ELF-1 (cell line): ENCODE data around the gene ANAPC2.
A peak's percentile ranks its signal among the peaks of the same experiment; 100 is the strongest.

ENCODE experiments used
- DNase-seq: peaks from one replicate; pipeline ENCODE4 v3.0.0-alpha.2; 2016; ENCODE audit warnings: low read depth, low spot score

ANAPC2 gene

DNA sequence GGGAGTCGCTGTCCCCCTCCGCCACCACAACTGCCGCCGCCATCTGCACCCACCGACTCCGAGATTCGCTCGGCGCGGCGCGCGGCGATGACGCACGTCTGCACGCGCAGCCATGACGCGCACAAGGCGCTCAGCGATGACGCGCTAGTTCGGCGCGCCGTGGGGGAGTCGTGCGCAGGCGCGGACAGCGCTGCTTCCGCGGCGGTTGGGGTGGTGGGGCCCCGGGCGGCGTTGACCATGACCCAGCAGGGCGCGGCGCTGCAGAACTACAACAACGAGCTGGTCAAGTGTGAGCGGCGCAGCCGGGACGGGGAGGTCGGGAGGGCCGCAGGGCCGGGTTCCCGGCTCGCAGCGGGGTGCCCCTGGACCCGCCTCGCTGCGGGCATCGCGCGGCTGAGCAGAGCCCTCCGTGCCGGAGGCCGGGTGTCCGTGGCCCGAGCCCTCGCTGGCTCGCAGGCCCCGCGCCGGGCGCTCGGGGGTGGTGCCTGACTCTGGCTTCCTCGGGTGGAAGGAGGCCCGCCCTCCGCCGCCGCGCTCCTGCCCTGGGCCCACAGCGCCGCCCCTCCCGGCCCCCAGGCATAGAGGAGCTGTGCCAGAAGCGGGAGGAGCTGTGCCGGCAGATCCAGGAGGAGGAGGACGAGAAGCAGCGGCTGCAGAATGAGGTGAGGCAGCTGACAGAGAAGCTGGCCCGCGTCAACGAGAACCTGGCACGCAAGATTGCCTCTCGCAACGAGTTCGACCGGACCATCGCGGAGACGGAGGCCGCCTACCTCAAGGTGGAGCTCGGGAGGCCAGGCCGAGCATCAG lies at the start of gene ANAPC2, which contains the start of gene SSNA1:
ANAPC2 (minus strand) TSS at position 71 of the 807 bp plus-strand sequence; CDS start at position 43, 28 bp downstream.
SSNA1 (plus strand) TSS at position 187 of the 807 bp plus-strand sequence; CDS start at position 238, 51 bp downstream.
- DNase-seq, result peak; percentile 93

GRCh38 chr9:137236936-137237421 lies 48.6 kb upstream of the ANAPC2 start:
- no peak for DNase-seq

DNA sequence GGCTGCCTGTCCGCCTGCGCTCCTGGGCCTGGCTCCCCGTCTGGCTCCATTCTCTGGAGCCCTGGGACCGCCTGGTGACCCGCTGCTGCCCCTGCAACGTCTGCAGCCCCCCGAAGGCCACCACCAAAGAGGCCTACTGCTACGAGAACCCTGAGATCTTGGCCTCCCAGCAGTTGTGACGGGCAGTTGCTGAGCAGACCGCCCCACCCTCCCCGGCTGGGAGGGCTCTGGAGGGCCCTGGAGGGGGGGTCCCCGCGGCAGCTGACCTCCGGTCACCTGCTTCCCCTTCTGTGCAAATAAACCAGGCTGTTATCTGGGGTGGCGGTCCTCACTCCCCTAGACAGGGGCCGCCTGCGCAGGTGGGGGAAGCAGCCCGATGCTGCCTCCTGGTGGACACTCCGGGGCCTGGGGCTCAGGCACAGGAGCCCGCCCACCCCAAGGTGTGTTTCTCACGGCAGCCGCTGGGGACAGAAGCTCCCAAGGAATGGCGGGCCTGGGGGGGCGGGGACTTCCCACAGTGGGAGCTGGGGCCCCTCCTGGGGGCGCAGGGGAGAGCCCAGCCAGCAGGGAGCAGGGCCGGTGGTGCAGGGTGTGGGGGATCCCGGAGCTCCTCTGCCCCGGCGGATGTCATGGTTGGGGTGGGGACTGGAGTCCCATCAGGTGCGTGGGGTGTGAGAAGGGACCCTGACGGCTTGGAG lies 48.0 kb upstream of the ANAPC2 start:
- peak; percentile 93 for DNase-seq

DNA sequence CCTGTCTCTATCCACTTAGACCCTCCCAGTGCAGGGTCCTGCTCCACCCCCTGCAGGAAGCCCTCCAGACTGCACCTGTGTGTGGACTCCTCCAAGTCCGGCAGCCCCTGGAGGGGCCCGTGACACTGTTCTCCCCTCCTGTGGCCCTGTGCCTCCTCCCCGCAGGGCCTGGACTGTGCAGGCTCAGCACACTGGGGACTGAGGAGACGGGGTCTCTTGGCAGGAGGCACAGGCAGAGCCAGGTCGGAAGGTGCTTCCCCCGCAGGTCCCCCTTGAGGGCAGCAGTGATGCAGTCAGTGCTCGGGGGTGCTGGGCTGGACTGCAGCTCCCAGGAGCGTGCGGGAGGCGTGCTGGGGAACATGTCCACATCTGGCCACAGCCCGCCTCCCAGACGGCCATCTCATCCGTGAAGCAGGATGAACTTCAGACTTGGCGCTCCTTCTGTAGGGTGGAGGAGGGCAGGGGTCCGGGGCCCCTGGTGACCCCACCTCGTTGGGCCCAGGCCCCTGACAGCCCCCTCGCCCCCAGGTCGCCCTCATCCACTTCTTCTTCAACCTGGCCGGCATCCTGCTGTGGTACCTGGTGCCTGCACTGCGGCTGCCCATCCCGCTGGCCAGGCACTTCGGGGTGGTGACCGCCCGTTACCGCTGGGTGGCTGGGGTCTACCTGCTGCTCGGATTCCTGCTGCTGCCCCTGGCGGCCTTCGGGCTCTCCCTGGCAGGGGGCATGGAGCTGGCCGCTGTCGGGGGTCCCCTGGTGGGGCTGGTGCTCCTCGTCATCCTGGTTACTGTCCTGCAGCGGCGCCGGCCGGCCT lies 47.3 kb upstream of the ANAPC2 start:
- peak; percentile 39 for DNase-seq

- DNase-seq, result no peak
These were observed 46.5 kb upstream of the ANAPC2 start for GRCh38 chr9:137234758-137235423.

GRCh38 chr9:137234055-137234697 lies 45.8 kb upstream of the ANAPC2 start:
- DNase-seq, result no peak

GRCh38 chr9:137233143-137233980 lies 45.0 kb upstream of the ANAPC2 start:
- DNase-seq, result no peak

DNA sequence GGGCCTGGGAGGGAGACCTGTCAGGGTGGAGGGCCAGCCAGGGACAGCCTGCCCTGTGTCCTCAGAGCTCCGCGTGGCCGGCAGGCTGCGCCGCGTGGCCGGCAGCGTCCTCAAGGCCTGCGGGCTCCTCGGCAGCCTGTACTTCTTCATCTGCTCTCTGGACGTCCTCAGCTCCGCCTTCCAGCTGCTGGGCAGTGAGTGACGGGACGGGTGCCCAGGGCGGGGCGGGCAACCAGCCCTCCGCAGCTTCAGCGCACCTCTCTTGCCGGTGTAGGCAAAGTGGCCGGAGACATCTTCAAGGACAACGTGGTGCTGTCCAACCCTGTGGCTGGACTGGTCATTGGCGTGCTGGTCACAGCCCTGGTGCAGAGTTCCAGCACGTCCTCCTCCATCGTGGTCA lies 44.1 kb upstream of the ANAPC2 start:
- DNase-seq, result no peak

- no peak for DNase-seq
These were observed 43.7 kb upstream of the ANAPC2 start for GRCh38 chr9:137232101-137232500.

DNA sequence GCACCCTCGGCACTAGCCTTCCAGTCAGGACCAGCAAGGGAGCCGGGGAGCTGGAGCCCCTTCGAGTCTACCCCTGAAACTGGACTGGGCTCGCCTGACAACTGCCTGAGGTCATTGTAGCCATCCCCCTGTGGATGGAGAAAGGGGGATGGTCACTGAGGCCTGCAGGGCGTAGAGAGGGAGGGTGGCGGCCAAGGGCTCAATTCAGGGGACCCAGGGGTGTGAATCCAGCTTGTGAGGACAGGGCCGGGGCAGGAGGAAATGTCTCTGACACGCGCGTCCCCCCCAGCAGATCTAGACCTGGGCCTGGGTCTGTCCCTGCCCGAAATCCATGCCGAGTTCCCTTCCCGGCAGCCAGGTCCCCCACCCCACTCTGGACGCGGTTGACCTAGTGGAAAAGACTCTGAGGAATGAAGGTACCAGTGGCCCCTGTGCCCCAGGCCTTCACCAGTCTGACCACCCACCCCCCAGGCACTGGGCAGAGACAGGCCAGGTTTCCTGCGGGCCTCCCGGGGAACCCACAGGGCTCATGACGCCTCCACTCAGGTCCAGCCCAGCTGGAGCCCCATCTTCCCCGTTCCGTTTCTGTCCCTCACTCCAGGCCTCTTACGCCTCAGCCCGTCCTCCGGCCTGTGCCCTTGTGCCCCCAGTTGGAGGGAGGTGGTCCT lies 43.1 kb upstream of the ANAPC2 start:
- DNase-seq, result no peak

DNA sequence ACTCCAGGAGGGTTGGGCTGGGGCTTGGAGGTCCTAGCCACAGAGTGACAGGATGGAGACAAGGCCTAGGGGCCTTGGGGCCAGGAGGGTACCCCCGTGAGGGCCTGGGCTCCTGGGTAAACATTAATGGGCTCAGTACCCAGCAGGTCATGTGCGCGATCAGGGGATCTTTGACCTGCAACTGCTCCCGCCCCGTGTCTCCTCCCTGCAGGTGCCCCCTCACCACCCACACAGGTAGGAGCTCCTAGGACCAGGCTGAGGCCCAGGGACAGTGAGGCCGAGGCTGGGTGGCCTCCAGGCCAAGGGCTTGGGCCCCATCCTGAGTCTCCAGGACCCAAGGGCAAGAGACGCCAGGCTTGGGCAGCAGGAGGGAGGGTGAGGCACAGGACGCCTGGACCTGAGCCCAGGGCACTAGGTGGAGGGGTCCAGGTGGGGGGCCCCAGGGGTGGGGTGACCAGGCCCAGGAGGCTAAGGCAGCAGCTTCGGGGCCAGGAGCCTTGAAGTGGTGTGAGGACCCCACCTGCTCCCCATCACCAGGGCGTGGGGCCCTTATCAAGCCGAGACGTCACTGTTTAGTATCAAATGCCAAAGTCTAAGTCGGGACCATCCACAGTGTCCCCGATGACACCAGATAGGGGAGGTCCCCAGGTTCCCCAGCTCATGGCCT lies 42.5 kb upstream of the ANAPC2 start, which contains the start of gene SLC34A3:
SLC34A3 (plus strand) TSS at position 197 of the 667 bp plus-strand sequence. CDS start 802 bp downstream, outside the sequence.
- DNase-seq, result no peak

- DNase-seq, result no peak
These were observed 41.7 kb upstream of the ANAPC2 start for GRCh38 chr9:137229903-137230704.

GRCh38 chr9:137228968-137229896 lies 40.9 kb upstream of the ANAPC2 start:
- DNase-seq, result no peak

DNA sequence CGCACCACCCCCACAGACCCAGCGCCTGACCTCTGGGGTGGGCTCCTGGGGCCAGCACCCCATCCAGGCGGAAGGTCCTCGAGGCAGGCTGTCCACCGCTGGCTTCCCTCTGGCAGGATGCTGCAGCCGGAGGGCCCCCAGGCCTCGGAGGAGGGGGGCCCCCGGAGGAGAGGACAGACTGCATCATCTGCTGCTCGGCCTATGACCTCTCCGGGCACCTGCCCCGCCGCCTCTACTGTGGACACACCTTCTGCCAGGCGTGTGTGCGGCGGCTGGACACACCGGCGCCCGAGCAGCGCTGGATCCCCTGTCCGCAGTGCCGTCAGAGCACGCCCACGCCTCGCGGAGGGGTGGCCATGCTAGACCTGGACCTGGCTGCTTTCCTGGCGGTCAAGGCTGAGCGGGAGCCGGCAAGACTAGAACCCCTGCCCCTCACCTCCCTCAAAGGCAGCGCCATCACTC lies 40.2 kb upstream of the ANAPC2 start:
- DNase-seq, result no peak

DNA sequence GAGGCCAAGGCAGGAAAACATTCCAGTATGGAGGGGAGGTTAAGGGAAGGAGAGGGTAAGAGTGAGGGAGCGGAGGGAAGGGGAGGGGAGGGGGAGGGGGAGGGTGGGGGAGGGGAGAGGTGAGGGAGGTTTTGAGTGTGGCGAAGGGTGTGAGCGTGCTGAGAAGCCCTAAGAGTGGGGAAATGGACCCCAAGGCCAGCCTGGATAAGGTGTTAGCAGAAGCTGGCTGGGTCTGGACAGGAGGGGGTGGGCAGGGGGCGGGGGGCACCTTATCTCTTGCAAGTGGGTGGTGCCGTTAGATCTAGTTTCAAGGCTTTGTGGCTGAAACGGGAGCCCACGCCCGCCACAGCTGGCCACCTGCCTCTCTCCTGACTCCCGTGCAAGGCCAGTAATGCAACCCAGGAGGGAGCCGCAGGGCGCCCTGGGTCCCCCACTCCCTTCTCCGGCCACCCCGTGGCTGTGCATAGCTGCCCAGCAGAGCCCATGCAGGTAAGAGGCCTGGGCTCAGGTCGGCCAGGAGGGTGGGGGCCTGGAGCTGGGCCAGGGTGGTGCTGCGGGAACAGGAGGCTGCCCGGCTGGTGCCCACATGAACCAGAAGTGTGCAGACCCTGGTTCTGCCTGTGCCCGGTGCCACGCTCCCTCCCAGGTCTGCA lies 39.6 kb upstream of the ANAPC2 start:
- DNase-seq, result no peak
